ENCODE results near the gene ALDH1L1.

ALDH1L1 gene

DNA sequence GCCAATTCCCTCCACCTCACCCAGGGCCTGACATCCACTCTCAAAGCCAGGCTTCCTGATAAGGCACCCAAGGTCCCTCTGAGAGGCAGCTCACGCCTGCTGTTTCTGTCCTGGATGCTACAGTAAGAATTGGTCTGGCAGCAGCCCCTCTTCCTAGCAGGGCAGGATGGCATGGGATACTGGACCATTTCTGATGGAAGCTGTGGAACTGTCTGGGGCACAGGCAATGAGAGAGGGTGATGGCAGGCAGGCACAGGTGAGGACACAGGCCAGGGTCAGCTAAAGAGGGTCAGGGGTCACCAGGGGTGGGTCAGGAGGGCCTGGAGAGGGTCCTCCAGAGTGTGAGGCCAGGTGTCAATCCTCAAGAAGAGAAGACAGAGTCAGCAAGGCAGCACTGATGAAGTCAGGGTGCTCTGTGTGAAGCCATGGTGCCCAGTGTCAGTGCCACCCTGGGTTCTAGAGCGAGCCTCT lies 54.6 kb downstream of the ALDH1L1 start:
- TF ChIP-seq, protein P1, sequence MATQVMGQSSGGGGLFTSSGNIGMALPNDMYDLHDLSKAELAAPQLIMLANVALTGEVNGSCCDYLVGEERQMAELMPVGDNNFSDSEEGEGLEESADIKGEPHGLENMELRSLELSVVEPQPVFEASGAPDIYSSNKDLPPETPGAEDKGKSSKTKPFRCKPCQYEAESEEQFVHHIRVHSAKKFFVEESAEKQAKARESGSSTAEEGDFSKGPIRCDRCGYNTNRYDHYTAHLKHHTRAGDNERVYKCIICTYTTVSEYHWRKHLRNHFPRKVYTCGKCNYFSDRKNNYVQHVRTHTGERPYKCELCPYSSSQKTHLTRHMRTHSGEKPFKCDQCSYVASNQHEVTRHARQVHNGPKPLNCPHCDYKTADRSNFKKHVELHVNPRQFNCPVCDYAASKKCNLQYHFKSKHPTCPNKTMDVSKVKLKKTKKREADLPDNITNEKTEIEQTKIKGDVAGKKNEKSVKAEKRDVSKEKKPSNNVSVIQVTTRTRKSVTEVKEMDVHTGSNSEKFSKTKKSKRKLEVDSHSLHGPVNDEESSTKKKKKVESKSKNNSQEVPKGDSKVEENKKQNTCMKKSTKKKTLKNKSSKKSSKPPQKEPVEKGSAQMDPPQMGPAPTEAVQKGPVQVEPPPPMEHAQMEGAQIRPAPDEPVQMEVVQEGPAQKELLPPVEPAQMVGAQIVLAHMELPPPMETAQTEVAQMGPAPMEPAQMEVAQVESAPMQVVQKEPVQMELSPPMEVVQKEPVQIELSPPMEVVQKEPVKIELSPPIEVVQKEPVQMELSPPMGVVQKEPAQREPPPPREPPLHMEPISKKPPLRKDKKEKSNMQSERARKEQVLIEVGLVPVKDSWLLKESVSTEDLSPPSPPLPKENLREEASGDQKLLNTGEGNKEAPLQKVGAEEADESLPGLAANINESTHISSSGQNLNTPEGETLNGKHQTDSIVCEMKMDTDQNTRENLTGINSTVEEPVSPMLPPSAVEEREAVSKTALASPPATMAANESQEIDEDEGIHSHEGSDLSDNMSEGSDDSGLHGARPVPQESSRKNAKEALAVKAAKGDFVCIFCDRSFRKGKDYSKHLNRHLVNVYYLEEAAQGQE (IDR thresholded peaks at IDR 0.05; ENCODE audit: insufficient read depth in 1 of 2, low read depth in 2 of 2, low read length in 2 of 2) = no peak
- TF ChIP-seq POLR2AphosphoS5 (IDR thresholded peaks at IDR 0.05; ENCODE audit: low read depth, low read length) (no peak), SIN3A (IDR thresholded peaks at IDR 0.05; ENCODE audit: borderline replicate concordance, insufficient read depth, low read length) (no peak), FOXP2 (optimal IDR thresholded peaks at IDR 0.05; ENCODE audit: borderline replicate concordance, extremely low read depth, extremely low read length, insufficient read depth) (no peak), TAF1 (IDR thresholded peaks at IDR 0.05; ENCODE audit: borderline replicate concordance, insufficient read depth, low read length) (no peak)

DNA sequence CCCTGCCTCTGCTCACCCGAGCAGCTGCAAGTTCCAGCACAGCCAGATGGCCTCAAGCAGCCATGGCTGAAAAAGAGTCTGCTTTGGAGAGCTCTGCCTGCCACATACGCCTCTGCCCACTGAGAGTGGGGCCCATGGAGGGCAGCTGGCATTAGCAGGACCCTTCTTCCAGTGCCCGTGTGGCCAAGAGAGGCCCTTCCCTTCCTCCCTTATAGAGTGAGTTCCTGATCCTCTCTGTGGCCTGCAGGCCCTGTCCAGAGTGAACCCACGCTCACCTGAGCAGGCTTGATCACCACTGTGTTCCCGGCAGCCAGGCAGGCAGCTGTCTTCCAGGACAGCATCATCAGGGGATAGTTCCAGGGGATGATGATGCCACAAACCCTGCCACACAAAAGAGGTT lies 55.0 kb downstream of the ALDH1L1 start:
- TF ChIP-seq POLR2AphosphoS5 (IDR thresholded peaks at IDR 0.05; ENCODE audit: low read depth, low read length) (no peak), FOXP2 (optimal IDR thresholded peaks at IDR 0.05; ENCODE audit: borderline replicate concordance, extremely low read depth, extremely low read length, insufficient read depth) (no peak), SIN3A (IDR thresholded peaks at IDR 0.05; ENCODE audit: borderline replicate concordance, insufficient read depth, low read length) (no peak), TAF1 (IDR thresholded peaks at IDR 0.05; ENCODE audit: borderline replicate concordance, insufficient read depth, low read length) (no peak)
- TF ChIP-seq, protein P1 (IDR thresholded peaks at IDR 0.05; ENCODE audit: insufficient read depth in 1 of 2, low read depth in 2 of 2, low read length in 2 of 2) = no peak

DNA sequence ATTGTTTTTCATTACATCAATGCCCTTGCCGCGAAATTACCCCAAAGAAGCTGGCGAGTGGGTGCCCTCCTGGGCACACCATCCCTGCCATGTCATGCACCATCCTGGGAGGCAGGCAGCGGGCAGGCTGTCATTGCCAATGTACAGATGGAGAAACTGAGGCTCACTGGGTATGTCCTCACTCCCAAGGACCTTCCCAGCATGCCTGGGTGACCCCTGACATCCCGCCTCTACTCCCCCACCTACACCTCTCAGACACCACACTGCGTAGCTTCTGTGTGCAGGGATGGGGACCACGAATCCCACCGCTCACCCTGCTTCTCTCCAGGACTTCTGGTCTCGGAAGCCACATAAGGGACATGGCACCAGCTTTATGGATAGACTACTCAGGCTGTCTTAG lies 55.5 kb downstream of the ALDH1L1 start:
- TF ChIP-seq POLR2AphosphoS5 (IDR thresholded peaks at IDR 0.05; ENCODE audit: low read depth, low read length) (no peak), SIN3A (IDR thresholded peaks at IDR 0.05; ENCODE audit: borderline replicate concordance, insufficient read depth, low read length) (no peak), TAF1 (IDR thresholded peaks at IDR 0.05; ENCODE audit: borderline replicate concordance, insufficient read depth, low read length) (no peak), FOXP2 (optimal IDR thresholded peaks at IDR 0.05; ENCODE audit: borderline replicate concordance, extremely low read depth, extremely low read length, insufficient read depth) (no peak)
- TF ChIP-seq, protein P1 (IDR thresholded peaks at IDR 0.05; ENCODE audit: insufficient read depth in 1 of 2, low read depth in 2 of 2, low read length in 2 of 2) = no peak

DNA sequence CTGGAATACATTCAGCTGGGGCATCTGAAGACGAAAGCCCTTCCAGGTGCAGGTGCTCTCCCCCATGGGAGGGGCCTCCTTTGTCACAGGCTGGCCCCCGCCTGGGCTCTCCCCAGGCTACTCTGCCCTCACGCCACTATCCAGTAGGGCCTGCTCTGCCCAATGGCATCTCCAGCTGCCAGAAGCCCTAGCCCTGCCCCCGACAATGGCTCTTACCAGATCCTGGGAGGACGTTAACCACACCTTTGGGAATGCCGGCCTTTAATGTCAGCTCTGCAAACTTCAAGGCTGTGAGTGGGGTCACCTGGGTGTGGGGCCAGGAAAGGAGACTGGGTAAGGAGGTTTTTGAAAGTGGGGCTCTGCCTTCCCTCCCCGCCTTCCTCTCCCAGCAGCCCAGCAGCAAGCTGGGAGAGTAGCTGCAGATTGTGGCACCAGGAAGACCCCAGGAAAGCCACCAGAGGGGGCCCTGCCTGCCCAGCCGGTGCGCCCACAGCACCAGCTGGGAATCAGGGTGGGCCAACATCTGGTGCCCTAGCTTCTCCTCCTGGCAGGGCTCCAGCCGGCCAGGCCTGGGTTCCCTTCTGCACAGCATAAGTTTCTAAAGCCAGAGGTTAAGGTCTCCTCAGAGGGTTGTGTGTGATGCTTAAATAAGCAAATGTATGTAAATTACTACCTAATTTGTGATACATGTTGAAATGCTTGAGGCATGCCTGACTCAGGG lies 56.1 kb downstream of the ALDH1L1 start:
- no peak for TF ChIP-seq SIN3A (IDR thresholded peaks at IDR 0.05; ENCODE audit: borderline replicate concordance, insufficient read depth, low read length)
- TF ChIP-seq, protein P1 (IDR thresholded peaks at IDR 0.05; ENCODE audit: insufficient read depth in 1 of 2, low read depth in 2 of 2, low read length in 2 of 2) = no peak
- TF ChIP-seq FOXP2 (optimal IDR thresholded peaks at IDR 0.05; ENCODE audit: borderline replicate concordance, extremely low read depth, extremely low read length, insufficient read depth) = no peak
- no peak for TF ChIP-seq POLR2AphosphoS5 (IDR thresholded peaks at IDR 0.05; ENCODE audit: low read depth, low read length)
- no peak for TF ChIP-seq TAF1 (IDR thresholded peaks at IDR 0.05; ENCODE audit: borderline replicate concordance, insufficient read depth, low read length)

Data from PFSK-1 (cell line).